GM12878 (cell line): Measurements from ENCODE around the gene SRSF5. TPM values are rescaled to one million over a fixed set of nuclear protein-coding genes. Genes with fewer than 3 reads are reported as not detected.

Experiments used
- BHLHE40 ChIP-seq, 2 experiments: fragments of 450-650 bp in 1 of 2; IDR thresholded peaks; 2 replicates each; pipeline ENCODE4 v1.6.1; 2011 to 2017; ENCODE audit warnings: low read depth in 2 of 2, borderline replicate concordance in 1 of 2, improper control_type of control experiment in 1 of 2, low read length in 1 of 2, mild to moderate bottlenecking in 1 of 2
- BMI1 ChIP-seq: fragments of 450-650 bp; IDR thresholded peaks from 2 replicates; pipeline ENCODE4 v1.6.1; 2016; ENCODE audit warnings: mild to moderate bottlenecking, moderate library complexity, borderline replicate concordance
- CEBPB ChIP-seq, 2 experiments: fragments of 150-350 bp in 1 of 2; IDR thresholded peaks; 2 replicates each; pipeline ENCODE4 v1.6.1; 2012 to 2014; ENCODE audit warnings: low read depth in 2 of 2, low read length in 2 of 2, borderline replicate concordance in 1 of 2, inconsistent platforms in 1 of 2
- ESRRA ChIP-seq: IDR thresholded peaks from 2 replicates; pipeline ENCODE4 v1.6.1; 2012; ENCODE audit warnings: mild to moderate bottlenecking, low read length, improper control_type of control experiment
- ETV6 ChIP-seq, 2 experiments: fragments of 450-650 bp in 1 of 2; IDR thresholded peaks in 1 of 2; conservative IDR thresholded peaks in 1 of 2; 2 replicates each; pipeline ENCODE4 v1.6.1; 2014; ENCODE audit warnings: antibody characterized with exemption in 1 of 2, borderline replicate concordance in 1 of 2, low read depth in 1 of 2, mild to moderate bottlenecking in 1 of 2, moderate library complexity in 1 of 2
- FOXK2 ChIP-seq: fragments of 450-650 bp; IDR thresholded peaks from 2 replicates; pipeline ENCODE4 v1.6.1; 2017; ENCODE audit warnings: mild to moderate bottlenecking, moderate library complexity
- MXI1 ChIP-seq: fragments of 150-350 bp; IDR thresholded peaks from 2 replicates; pipeline ENCODE4 v1.6.1; 2011; ENCODE audit warnings: low read depth, mild to moderate bottlenecking, inconsistent platforms, low read length, improper control_type of control experiment
- NFIC ChIP-seq: IDR thresholded peaks from 2 replicates; pipeline ENCODE4 v1.6.1; 2012; ENCODE audit warnings: low read depth, mild to moderate bottlenecking, inconsistent platforms, low read length, moderate library complexity
- RFX5 ChIP-seq: IDR thresholded peaks from 2 replicates; pipeline ENCODE4 v1.6.1; 2011; ENCODE audit warnings: low read depth, low read length, improper control_type of control experiment
- SIN3A ChIP-seq: IDR thresholded peaks from 2 replicates; pipeline ENCODE4 v1.6.1; 2012; ENCODE audit warnings: low read depth, low read length, improper control_type of control experiment
- SMAD1 ChIP-seq: fragments of 450-650 bp; IDR thresholded peaks from 2 replicates; pipeline ENCODE4 v1.6.1; 2018; ENCODE audit warnings: mild to moderate bottlenecking, low read depth; ENCODE audit not compliant: partially characterized antibody
- SMC3 ChIP-seq: IDR thresholded peaks from 2 replicates; pipeline ENCODE4 v1.6.1; 2011; ENCODE audit warnings: low read length, improper control_type of control experiment, borderline replicate concordance
- SRF ChIP-seq, 2 experiments: IDR thresholded peaks; 2 replicates each; pipeline ENCODE4 v1.6.1; 2011; ENCODE audit warnings: low read depth in 2 of 2, low read length in 2 of 2, mild to moderate bottlenecking in 1 of 2, moderate library complexity in 1 of 2
- TCF12 ChIP-seq: IDR thresholded peaks from 2 replicates; pipeline ENCODE4 v1.6.1; 2011; ENCODE audit warnings: low read depth, mild to moderate bottlenecking, low read length
- ZBED1 ChIP-seq: IDR thresholded peaks from 2 replicates; pipeline ENCODE4 v1.6.1; 2016; ENCODE audit warnings: borderline replicate concordance
- ZNF274 ChIP-seq: IDR thresholded peaks from one replicate; pipeline ENCODE4 v1.8.0; 2011; ENCODE audit not compliant: insufficient read length, insufficient read depth
- ZNF384 ChIP-seq: IDR thresholded peaks from 2 replicates; pipeline ENCODE4 v1.6.1; 2012; ENCODE audit warnings: low read depth, mild to moderate bottlenecking, low read length, improper control_type of control experiment, borderline replicate concordance
- ZSCAN29 ChIP-seq: fragments of 450-650 bp; IDR thresholded peaks from 2 replicates; pipeline ENCODE4 v1.6.1; 2017; ENCODE audit warnings: mild to moderate bottlenecking, moderate library complexity
- polyA plus RNA-seq, 11 experiments: library from polyadenylated mRNA; depleted of rRNA in 4 of 11; unstranded in 6 of 11; stranded (reverse) in 5 of 11; fragments of >200 nt; fragmentation: Nextera tagmentation in 4 of 11; fragmentation: Illumina TruSeq in 1 of 11; extraction: Ambion mirVana in 4 of 11; extraction: Trizol in 1 of 11; gene quantifications; 1 replicate in 1 of 11; 2 replicates in 10 of 11; pipeline versions ENCODE4 v1.2.1 to v1.2.3, GENCODE V29; 2011 to 2016; ENCODE audit warnings: inconsistent platforms in 2 of 11, missing spikeins in 2 of 11, low read depth in 1 of 11
- total RNA-seq, 4 experiments: library from RNA; depleted of rRNA in 3 of 4; stranded (reverse); fragments of >200 nt in 3 of 4; fragmentation: Illumina TruSeq in 1 of 4; extraction: Trizol in 1 of 4; gene quantifications; 2 replicates each; pipeline versions ENCODE4 v1.2.1 to v1.2.3, GENCODE V29; 2013 to 2021
- TF ChIP-seq, protein P1 (sequence below): IDR thresholded peaks from 2 replicates; pipeline ENCODE4 v1.6.1; 2012; ENCODE audit warnings: low read depth, low read length, improper control_type of control experiment
- TF ChIP-seq, protein P2 (sequence below): IDR thresholded peaks from 2 replicates; pipeline ENCODE4 v1.6.1; 2012; ENCODE audit warnings: low read depth, low read length, improper control_type of control experiment
- TF ChIP-seq, protein P3 (sequence below): IDR thresholded peaks from 2 replicates; pipeline ENCODE4 v1.6.1; 2012; ENCODE audit warnings: mild to moderate bottlenecking, low read depth, low read length
- TF ChIP-seq, protein P4 (sequence below): fragments of 450-650 bp; IDR thresholded peaks from 2 replicates; pipeline ENCODE4 v1.6.1; 2017; ENCODE audit warnings: antibody characterized with exemption, mild to moderate bottlenecking, moderate library complexity

The SRSF5 gene
- total and polyA plus RNA-seq, 10 of the 15 experiments (the other 5 are each of a cell fraction or from before 2014, with no cell fraction given) = 136 to 453 (median 275) TPM

DNA sequence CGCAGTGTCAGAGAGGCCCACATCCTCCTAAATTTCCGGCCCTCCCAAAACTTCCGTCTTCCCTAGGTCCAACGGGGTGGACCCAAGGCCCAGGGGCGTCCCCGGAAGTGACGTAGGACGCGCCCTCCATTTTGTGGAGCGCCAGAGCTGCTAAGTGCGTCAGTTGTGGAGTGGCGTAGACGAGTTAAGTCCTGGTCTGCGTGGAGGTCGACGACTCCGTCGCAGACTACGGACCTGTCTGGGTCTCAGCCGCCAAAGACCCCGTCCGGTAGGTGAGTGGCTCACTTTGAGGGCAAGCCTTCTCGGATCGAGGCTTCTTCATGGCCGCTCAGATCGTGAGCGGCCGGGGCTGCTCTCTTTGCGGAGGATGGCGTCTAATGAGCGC lies at the start of gene SRSF5 (continued):
- TF ChIP-seq, protein P1, sequence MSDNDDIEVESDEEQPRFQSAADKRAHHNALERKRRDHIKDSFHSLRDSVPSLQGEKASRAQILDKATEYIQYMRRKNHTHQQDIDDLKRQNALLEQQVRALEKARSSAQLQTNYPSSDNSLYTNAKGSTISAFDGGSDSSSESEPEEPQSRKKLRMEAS = no peak
- TF ChIP-seq SRF (IDR thresholded peaks at IDR 0.05; ENCODE audit: low read depth in 2 of 2, low read length in 2 of 2) (no peak), SMC3 (no peak), MXI1 (no peak), FOXK2 (peak; percentile 60; the same call in 1 of the 2 replicates), ZNF274 (no peak), CEBPB (IDR thresholded peaks at IDR 0.05; ENCODE audit: borderline replicate concordance in 1 of 2, low read depth in 2 of 2, low read length in 2 of 2) (no peak), ETV6 (conservative IDR thresholded peaks at IDR 0.05 in 1 of 2, IDR thresholded peaks at IDR 0.05 in 1 of 2; ENCODE audit: borderline replicate concordance in 1 of 2, low read depth in 1 of 2) (0 out of 4 replicates have a peak, but pooled peaks of 1 of the 2 experiments have one; percentile 50), ZBED1 (peak; percentile 62; the same call in 1 of the 2 replicates), ESRRA (no peak; the same call in 1 of the 2 replicates), NFIC (peak; percentile 35; the same call in 1 of the 2 replicates), ZSCAN29 (no peak), ZNF384 (no peak), TCF12 (peak; percentile 66; the same call in 1 of the 2 replicates), BHLHE40 (IDR thresholded peaks at IDR 0.05; ENCODE audit: borderline replicate concordance in 1 of 2, low read depth in 2 of 2, low read length in 1 of 2) (0 out of 4 replicates have a peak, but pooled peaks of 1 of the 2 experiments have one; percentile 18), SIN3A (no peak; the same call in 1 of the 2 replicates), BMI1 (no peak), RFX5 (no peak), SMAD1 (peak; percentile 86)
- TF ChIP-seq, protein P2, sequence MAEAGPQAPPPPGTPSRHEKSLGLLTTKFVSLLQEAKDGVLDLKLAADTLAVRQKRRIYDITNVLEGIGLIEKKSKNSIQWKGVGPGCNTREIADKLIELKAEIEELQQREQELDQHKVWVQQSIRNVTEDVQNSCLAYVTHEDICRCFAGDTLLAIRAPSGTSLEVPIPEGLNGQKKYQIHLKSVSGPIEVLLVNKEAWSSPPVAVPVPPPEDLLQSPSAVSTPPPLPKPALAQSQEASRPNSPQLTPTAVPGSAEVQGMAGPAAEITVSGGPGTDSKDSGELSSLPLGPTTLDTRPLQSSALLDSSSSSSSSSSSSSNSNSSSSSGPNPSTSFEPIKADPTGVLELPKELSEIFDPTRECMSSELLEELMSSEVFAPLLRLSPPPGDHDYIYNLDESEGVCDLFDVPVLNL = no peak
- TF ChIP-seq, protein P3, sequence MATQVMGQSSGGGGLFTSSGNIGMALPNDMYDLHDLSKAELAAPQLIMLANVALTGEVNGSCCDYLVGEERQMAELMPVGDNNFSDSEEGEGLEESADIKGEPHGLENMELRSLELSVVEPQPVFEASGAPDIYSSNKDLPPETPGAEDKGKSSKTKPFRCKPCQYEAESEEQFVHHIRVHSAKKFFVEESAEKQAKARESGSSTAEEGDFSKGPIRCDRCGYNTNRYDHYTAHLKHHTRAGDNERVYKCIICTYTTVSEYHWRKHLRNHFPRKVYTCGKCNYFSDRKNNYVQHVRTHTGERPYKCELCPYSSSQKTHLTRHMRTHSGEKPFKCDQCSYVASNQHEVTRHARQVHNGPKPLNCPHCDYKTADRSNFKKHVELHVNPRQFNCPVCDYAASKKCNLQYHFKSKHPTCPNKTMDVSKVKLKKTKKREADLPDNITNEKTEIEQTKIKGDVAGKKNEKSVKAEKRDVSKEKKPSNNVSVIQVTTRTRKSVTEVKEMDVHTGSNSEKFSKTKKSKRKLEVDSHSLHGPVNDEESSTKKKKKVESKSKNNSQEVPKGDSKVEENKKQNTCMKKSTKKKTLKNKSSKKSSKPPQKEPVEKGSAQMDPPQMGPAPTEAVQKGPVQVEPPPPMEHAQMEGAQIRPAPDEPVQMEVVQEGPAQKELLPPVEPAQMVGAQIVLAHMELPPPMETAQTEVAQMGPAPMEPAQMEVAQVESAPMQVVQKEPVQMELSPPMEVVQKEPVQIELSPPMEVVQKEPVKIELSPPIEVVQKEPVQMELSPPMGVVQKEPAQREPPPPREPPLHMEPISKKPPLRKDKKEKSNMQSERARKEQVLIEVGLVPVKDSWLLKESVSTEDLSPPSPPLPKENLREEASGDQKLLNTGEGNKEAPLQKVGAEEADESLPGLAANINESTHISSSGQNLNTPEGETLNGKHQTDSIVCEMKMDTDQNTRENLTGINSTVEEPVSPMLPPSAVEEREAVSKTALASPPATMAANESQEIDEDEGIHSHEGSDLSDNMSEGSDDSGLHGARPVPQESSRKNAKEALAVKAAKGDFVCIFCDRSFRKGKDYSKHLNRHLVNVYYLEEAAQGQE = no peak
- TF ChIP-seq, protein P4, sequence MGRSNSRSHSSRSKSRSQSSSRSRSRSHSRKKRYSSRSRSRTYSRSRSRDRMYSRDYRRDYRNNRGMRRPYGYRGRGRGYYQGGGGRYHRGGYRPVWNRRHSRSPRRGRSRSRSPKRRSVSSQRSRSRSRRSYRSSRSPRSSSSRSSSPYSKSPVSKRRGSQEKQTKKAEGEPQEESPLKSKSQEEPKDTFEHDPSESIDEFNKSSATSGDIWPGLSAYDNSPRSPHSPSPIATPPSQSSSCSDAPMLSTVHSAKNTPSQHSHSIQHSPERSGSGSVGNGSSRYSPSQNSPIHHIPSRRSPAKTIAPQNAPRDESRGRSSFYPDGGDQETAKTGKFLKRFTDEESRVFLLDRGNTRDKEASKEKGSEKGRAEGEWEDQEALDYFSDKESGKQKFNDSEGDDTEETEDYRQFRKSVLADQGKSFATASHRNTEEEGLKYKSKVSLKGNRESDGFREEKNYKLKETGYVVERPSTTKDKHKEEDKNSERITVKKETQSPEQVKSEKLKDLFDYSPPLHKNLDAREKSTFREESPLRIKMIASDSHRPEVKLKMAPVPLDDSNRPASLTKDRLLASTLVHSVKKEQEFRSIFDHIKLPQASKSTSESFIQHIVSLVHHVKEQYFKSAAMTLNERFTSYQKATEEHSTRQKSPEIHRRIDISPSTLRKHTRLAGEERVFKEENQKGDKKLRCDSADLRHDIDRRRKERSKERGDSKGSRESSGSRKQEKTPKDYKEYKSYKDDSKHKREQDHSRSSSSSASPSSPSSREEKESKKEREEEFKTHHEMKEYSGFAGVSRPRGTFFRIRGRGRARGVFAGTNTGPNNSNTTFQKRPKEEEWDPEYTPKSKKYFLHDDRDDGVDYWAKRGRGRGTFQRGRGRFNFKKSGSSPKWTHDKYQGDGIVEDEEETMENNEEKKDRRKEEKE = no peak
